LNCaP clone FGC (cell line): ENCODE data around the gene PRR13.

Experiments
- DNase-seq: peaks from one replicate; pipeline ENCODE4 v3.0.0-alpha.2; 2011; ENCODE audit warnings: low read depth
- H3K4me3 ChIP-seq: 2 replicates; pipeline ENCODE4 v1.5.1; 2011; ENCODE audit warnings: mild to moderate bottlenecking, low read depth, low read length, control low read depth
- TF ChIP-seq, protein P1 (sequence below): IDR thresholded peaks from 2 replicates; pipeline ENCODE4 v1.5.1; 2012; ENCODE audit warnings: mild to moderate bottlenecking; ENCODE audit not compliant: control insufficient read depth, insufficient read depth; ENCODE audit errors: extremely low read depth

The PRR13 gene

DNA sequence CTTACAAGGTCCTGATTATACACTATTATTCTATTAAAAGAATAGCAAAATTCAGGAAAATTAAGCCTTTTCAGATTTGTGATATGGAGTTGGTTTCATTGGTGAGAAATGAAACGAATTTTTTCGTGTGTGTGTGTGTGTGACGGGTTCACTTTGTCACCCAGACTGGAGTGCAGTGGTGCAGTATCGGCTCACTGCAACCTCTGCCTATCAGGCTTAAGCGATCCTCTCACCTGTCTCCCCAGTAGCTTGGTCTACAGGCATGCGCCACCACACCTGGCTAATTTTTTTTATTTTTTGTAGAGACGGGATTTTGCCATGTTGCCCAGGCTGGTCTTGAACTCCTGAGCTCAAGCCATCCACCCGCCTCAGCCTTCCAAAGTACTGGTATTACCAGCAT is 20.1 kb downstream of the PRR13 start:
- TF ChIP-seq, protein P1, sequence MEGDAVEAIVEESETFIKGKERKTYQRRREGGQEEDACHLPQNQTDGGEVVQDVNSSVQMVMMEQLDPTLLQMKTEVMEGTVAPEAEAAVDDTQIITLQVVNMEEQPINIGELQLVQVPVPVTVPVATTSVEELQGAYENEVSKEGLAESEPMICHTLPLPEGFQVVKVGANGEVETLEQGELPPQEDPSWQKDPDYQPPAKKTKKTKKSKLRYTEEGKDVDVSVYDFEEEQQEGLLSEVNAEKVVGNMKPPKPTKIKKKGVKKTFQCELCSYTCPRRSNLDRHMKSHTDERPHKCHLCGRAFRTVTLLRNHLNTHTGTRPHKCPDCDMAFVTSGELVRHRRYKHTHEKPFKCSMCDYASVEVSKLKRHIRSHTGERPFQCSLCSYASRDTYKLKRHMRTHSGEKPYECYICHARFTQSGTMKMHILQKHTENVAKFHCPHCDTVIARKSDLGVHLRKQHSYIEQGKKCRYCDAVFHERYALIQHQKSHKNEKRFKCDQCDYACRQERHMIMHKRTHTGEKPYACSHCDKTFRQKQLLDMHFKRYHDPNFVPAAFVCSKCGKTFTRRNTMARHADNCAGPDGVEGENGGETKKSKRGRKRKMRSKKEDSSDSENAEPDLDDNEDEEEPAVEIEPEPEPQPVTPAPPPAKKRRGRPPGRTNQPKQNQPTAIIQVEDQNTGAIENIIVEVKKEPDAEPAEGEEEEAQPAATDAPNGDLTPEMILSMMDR, result no peak

DNA sequence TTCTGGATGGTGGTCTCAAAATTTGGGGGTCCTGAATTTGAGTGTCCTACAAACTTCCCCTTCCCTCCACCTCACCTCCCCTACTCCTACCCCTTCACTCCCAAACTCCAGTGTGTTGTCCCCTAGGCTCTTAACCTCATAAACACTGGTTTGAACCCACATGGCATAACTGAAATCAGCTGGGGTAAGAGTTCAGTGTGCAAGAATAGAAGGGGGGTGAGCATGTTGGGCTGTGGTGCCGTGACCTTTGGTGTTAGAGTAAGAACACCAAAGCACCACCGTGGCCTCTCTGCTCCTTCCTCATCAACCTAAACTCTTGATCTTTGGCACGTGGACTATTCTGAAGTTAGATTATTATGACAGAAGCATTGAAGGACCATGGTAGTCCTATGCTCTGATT is 21.4 kb downstream of the PRR13 start:
- no peak overlapping the region for H3K4me3 ChIP-seq
- TF ChIP-seq, protein P1, result no peak
- DNase-seq, result no peak

More for the DNA sequence above, 20.1 kb downstream of the PRR13 start:
- no peak overlapping the region for H3K4me3 ChIP-seq
- DNase-seq, result no peak

DNA sequence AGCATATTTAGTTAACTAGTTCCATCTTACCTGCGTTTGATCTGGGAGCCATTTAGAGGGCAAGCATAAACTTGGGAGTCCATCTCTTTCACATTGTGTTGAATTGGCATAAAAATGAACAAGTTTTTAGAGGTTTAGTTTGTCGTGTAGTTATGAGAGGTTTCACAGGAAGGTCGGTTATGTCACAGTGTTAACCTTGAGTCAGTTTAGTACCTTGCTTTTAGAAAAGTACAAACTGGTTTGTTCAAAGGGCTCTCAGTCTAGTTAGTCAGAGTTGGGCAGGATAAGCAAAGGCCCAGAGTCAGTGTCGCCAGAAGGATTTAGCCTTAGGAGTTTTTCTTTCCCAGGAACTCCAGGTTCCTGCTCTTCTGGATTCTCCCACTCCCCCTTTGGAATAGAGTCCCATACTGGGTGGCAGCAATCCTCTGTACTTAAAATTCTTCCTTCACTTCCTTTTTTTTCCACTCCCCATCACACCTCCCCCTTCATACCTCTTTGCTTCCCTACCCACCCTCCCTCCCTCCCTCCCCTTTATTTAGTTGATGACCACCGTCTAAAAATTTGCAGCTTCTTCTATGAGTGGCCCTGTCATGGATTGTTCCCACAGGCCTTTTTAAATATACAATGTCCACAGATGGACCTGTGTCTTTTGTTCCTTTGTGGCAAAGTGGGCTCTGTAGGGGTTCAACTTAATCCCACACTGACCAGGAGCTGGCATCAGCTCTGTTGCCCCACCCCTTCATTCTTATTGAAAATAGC is 22.4 kb downstream of the PRR13 start:
- no peak for DNase-seq
- TF ChIP-seq, protein P1, result no peak
- no peak overlapping the region for H3K4me3 ChIP-seq

DNA sequence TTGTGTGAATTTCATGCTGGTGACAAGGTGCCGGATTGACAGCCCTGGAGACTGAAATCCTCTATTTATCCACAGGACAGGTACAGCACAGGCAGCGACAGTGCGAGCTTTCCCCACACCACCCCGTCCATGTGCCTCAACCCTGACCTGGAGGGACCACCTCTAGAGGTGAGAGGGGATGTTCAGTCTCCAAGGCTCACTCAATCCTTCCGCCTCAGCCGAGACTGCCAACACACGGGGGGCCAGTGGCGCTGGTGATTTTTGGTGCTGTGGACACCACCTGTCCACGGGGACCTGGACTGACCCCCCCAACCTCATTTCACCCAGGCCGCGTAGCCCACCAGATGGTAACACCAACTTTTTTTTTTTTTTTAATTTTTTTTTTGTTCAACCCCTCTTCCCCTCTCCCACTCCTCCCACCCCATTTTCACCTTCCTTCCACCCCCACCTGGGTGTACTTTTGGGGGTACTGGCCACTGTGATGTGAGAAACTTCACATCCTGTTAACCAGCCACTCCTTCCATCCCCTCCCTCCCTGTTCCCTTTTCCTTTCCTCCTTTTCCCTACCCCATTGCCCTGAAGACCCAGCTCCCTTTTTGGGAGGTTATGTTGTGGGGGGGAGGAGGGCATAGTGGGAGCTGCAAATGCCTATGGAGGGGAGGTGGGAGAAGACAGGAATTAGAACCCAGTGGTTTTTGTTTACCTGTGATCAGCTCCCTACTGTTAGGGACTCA is 23.3 kb downstream of the PRR13 start:
- DNase-seq, result no peak
- no peak overlapping the region for H3K4me3 ChIP-seq
- TF ChIP-seq, protein P1, result no peak

DNA sequence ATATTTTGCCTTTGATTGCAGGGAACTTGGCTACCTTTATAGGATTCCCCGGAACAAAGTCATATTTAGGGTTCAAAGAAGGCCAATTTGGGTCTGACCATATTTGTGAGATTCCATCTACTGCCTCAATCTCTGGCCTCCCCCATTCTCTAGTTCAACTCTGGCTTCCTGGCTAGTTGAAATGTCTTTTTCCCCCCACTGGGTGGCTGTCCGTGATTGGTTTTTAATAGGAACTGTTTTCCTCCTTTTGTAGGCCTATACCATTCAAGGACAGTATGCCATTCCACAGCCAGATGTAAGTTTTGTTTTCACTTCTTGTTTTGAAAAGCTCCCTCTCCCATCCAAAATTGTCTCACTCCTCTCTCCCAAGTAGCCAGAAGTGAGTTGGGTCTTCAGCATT is 24.1 kb downstream of the PRR13 start:
- H3K4me3 ChIP-seq, result no peak overlapping the region
- DNase-seq, result no peak
- TF ChIP-seq, protein P1, result no peak

DNA sequence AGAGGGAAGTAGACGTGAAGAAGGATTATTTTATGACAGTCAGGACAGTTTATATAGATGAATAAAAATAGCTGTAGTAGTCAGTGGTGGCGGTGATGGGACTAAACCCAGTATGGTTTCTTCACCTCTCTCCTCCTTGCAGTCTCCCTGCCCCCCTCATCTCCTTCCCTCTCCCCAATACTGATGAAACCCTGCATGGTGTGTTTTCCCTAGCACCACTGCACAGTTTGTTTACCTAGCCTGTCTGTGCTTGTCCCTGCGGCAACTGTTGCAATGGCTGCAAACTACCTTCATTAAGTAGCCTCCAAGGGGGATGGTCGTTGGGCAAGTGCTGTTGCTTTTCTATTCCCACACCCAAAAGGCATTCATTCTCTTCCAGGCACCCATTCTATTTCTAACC is 25.1 kb downstream of the PRR13 start:
- TF ChIP-seq, protein P1, result no peak
- H3K4me3 ChIP-seq, result no peak overlapping the region
- no peak for DNase-seq
